HepG2 (cell line): Measurements from ENCODE around the gene PPOX. TPM values are rescaled to one million over a fixed set of nuclear protein-coding genes. Genes with fewer than 3 reads are reported as not detected.

Experiments used
- ARID2 ChIP-seq: sonication (generic); formaldehyde crosslinking; IDR thresholded peaks from 2 replicates; pipeline ENCODE4 v1.8.1; 2022; ENCODE audit warnings: mild to moderate bottlenecking, missing genetic modification reagents, borderline replicate concordance
- ARNT ChIP-seq: fragments of 450-650 bp; IDR thresholded peaks from 2 replicates; pipeline ENCODE4 v1.6.1; 2017
- EHMT2 ChIP-seq: fragments of 200-600 bp; sonication (generic); IDR thresholded peaks from 2 replicates; pipeline ENCODE4 v1.7.0; 2017; ENCODE audit warnings: antibody characterized with exemption, low read depth, low read length, borderline replicate concordance
- HNRNPL ChIP-seq: fragments of 200-400 bp; formaldehyde crosslinking; IDR thresholded peaks from 2 replicates; pipeline ENCODE4 v1.6.1; 2017; ENCODE audit warnings: mild to moderate bottlenecking, low read depth, low read length
- ISX ChIP-seq: sonication (generic); formaldehyde crosslinking; conservative IDR thresholded peaks from 2 replicates; pipeline ENCODE4 v1.5.0; 2020; ENCODE audit warnings: missing genetic modification reagents
- KLF6 ChIP-seq: IDR thresholded peaks from 2 replicates; pipeline ENCODE4 v1.8.0; 2016; ENCODE audit warnings: missing biosample characterization, missing genetic modification reagents
- MZF1 ChIP-seq: sonication (generic); formaldehyde crosslinking; IDR thresholded peaks from 2 replicates; pipeline ENCODE4 v1.8.1; 2023; ENCODE audit warnings: mild to moderate bottlenecking, missing genetic modification reagents, borderline replicate concordance
- NBN ChIP-seq: fragments of 450-650 bp; conservative IDR thresholded peaks from 2 replicates; pipeline ENCODE4 v1.6.1; 2017
- POGZ ChIP-seq: sonication (generic); formaldehyde crosslinking; IDR thresholded peaks from 2 replicates; pipeline ENCODE4 v1.4.0; 2020; ENCODE audit warnings: mild to moderate bottlenecking, missing genetic modification reagents
- PRDM10 ChIP-seq: sonication (generic); formaldehyde crosslinking; IDR thresholded peaks from 2 replicates; pipeline ENCODE4 v1.4.0; 2020; ENCODE audit warnings: low read depth, missing genetic modification reagents
- SALL2 ChIP-seq: sonication (generic); formaldehyde crosslinking; IDR thresholded peaks from 2 replicates; pipeline ENCODE4 v1.8.1; 2023; ENCODE audit warnings: mild to moderate bottlenecking, missing genetic modification reagents, inconsistent platforms
- SAP130 ChIP-seq: IDR thresholded peaks from 2 replicates; pipeline ENCODE4 v1.6.1; 2016; ENCODE audit warnings: low read depth
- SMC3 ChIP-seq: IDR thresholded peaks from 2 replicates; pipeline ENCODE4 v1.6.1; 2011; ENCODE audit warnings: low read length, improper control_type of control experiment
- ZFP36L1 ChIP-seq: sonication (generic); formaldehyde crosslinking; IDR thresholded peaks from 2 replicates; pipeline ENCODE4 v1.8.0; 2022; ENCODE audit warnings: mild to moderate bottlenecking, missing genetic modification reagents, moderate library complexity
- ZIK1 ChIP-seq: sonication (generic); formaldehyde crosslinking; IDR thresholded peaks from 2 replicates; pipeline ENCODE4 v1.5.0; 2020; ENCODE audit warnings: mild to moderate bottlenecking, low read depth, missing genetic modification reagents, borderline replicate concordance
- ZNF20 ChIP-seq: sonication (generic); formaldehyde crosslinking; IDR thresholded peaks from 2 replicates; pipeline ENCODE4 v1.4.0; 2020; ENCODE audit warnings: mild to moderate bottlenecking, moderate library complexity, missing genetic modification reagents
- ZNF326 ChIP-seq: sonication (generic); formaldehyde crosslinking; IDR thresholded peaks from 2 replicates; pipeline ENCODE4 v1.4.0; 2020; ENCODE audit warnings: missing genetic modification reagents, borderline replicate concordance
- ZNF382 ChIP-seq: sonication (generic); formaldehyde crosslinking; IDR thresholded peaks from 2 replicates; pipeline ENCODE4 v1.5.0; 2020; ENCODE audit warnings: missing genetic modification reagents, mild to moderate bottlenecking, borderline replicate concordance
- ZNF496 ChIP-seq: sonication (generic); formaldehyde crosslinking; IDR thresholded peaks from 2 replicates; pipeline ENCODE4 v1.8.1; 2023; ENCODE audit warnings: mild to moderate bottlenecking, moderate library complexity, missing genetic modification reagents; ENCODE audit not compliant: insufficient replicate concordance
- ZNF512B ChIP-seq: sonication (generic); formaldehyde crosslinking; IDR thresholded peaks from 2 replicates; pipeline ENCODE4 v1.5.1; 2020; ENCODE audit warnings: missing genetic modification reagents, mild to moderate bottlenecking, borderline replicate concordance
- ZNF563 ChIP-seq: sonication (generic); formaldehyde crosslinking; IDR thresholded peaks from 2 replicates; pipeline ENCODE4 v1.8.0; 2022; ENCODE audit warnings: mild to moderate bottlenecking, moderate library complexity, missing genetic modification reagents
- ZNF567 ChIP-seq: sonication (generic); formaldehyde crosslinking; IDR thresholded peaks from 2 replicates; pipeline ENCODE4 v1.8.1; 2023; ENCODE audit warnings: mild to moderate bottlenecking, missing genetic modification reagents, borderline replicate concordance
- ZNF766 ChIP-seq: sonication (generic); formaldehyde crosslinking; IDR thresholded peaks from 2 replicates; pipeline ENCODE4 v1.5.0; 2020; ENCODE audit warnings: missing genetic modification reagents, borderline replicate concordance
- ZSCAN20 ChIP-seq: sonication (generic); formaldehyde crosslinking; IDR thresholded peaks from 2 replicates; pipeline ENCODE4 v1.4.0; 2020; ENCODE audit warnings: missing genetic modification reagents, mild to moderate bottlenecking, borderline replicate concordance
- polyA plus RNA-seq, 8 experiments: library from polyadenylated mRNA; depleted of rRNA in 3 of 8; stranded (reverse) in 7 of 8; unstranded in 1 of 8; fragments of >200 nt; fragmentation: Illumina TruSeq in 4 of 8; extraction: Trizol in 4 of 8; gene quantifications; 2 replicates each; pipeline versions ENCODE4 v1.2.1 to v1.2.3, GENCODE V29; 2011 to 2016; ENCODE audit warnings: low read depth in 4 of 8, missing spikeins in 1 of 8, mixed read lengths in 1 of 8; ENCODE audit not compliant: insufficient read depth in 1 of 8
- total RNA-seq, 5 experiments: library from RNA; depleted of rRNA; stranded (reverse); fragments of >200 nt; fragmentation: Illumina TruSeq; extraction: Trizol; gene quantifications; 2 replicates each; pipeline ENCODE4 v1.2.3, GENCODE V29; 2016; ENCODE audit warnings: low read depth in 1 of 5
- TF ChIP-seq, protein P1 (sequence below): IDR thresholded peaks from 2 replicates; pipeline ENCODE4 v1.6.1; 2016; ENCODE audit warnings: missing genetic modification reagents, missing compliant biosample characterization

Gene PPOX
- total and polyA plus RNA-seq, 2 of the 13 experiments (the other 11 are each of a cell fraction or from before 2014, with no cell fraction given) = 15.5 to 27.7 TPM

DNA sequence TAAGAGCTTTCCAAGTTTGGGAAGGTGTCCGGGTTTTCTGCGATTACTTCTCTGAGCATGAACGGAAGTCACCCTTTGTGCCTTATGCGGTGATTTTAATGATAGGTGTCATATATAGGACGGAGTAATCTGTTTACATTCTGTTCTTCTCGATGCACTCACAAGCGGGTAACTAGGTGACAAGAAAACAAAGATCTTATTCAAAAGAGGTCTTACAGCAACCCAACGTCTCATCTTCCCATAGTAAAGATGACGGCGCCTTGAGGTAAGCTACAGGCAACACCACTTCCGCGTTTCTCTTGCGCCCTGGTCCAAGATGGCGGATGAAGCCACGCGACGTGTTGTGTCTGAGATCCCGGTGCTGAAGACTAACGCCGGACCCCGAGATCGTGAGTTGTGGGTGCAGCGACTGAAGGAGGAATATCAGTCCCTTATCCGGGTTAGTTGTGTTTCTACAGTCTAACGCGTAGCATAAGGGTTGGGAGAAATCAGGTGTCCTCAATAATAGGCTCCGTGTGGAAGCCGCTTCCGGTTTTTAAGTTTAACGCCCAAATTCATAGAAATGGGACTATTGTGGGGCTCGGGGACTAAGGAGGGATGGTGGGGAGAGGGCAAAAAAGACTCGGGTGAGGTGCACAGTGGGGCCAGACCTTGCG, 12.4 kb upstream of the PPOX start, which contains the start of gene UFC1 (continued):
- no peak for TF ChIP-seq ZNF20 (CRISPR knock-in tag)
- peak; percentile 90 for TF ChIP-seq SAP130
- 0 out of 2 replicates have a peak, but pooled peaks have one; percentile 28 for TF ChIP-seq PRDM10 (CRISPR knock-in tag)
- TF ChIP-seq POGZ (CRISPR knock-in tag) = peak; percentile 66; the same call in 1 of the 2 replicates
- TF ChIP-seq EHMT2 = peak; percentile 69; the same call in 1 of the 2 replicates
- 0 out of 2 replicates have a peak, but pooled peaks have one; percentile 37 for TF ChIP-seq SALL2 (CRISPR knock-in tag)
- no peak for TF ChIP-seq ZNF567
- TF ChIP-seq HNRNPL = no peak
- TF ChIP-seq ZNF766 (CRISPR knock-in tag) = no peak
- TF ChIP-seq ZSCAN20 (CRISPR knock-in tag) = no peak
- TF ChIP-seq ARID2 = no peak
- no peak for TF ChIP-seq SMC3
- TF ChIP-seq, protein P1, sequence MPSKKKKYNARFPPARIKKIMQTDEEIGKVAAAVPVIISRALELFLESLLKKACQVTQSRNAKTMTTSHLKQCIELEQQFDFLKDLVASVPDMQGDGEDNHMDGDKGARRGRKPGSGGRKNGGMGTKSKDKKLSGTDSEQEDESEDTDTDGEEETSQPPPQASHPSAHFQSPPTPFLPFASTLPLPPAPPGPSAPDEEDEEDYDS (CRISPR knock-in tag) = peak; percentile 82
- TF ChIP-seq NBN = no peak
- no peak for TF ChIP-seq ISX (CRISPR knock-in tag)
- no peak for TF ChIP-seq ZIK1 (CRISPR knock-in tag)
- TF ChIP-seq MZF1 = no peak
- 0 out of 2 replicates have a peak, but pooled peaks have one; percentile 43 for TF ChIP-seq ZFP36L1 (CRISPR knock-in tag)
- no peak for TF ChIP-seq ZNF326
- TF ChIP-seq KLF6 (CRISPR knock-in tag) = peak; percentile 51; the same call in 1 of the 2 replicates
- TF ChIP-seq ZNF496 = no peak
- TF ChIP-seq ARNT = no peak
- TF ChIP-seq ZNF382 = no peak
- TF ChIP-seq ZNF512B (CRISPR knock-in tag) = no peak
- TF ChIP-seq ZNF563 (CRISPR knock-in tag) = no peak
